Non-pigmented ciliary epithelial cell (primary cell): ENCODE data around the gene SSPN.

Experiments
- DNase-seq: peaks from one replicate; pipeline ENCODE4 v3.0.0-alpha.2; 2010; ENCODE audit warnings: low read depth

Gene SSPN

DNA sequence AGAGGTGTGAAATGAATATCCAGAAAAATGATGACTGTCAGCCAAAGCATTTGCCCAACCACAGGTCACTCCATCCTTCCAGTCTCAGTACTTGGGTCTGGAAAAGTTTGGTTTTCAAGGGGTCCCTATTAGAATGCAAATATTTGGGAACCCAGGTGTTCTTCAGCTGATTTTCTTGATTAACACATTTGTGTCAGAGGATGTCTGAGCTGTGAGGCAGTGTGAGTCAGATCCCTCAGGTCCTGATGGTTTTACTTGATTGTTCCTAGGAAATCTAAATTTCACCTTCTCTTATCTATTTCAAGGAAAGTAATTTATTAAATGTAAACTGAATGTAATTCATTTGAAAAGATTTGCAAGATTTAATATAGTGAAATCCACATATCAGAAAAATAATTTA, 71.5 kb downstream of the SSPN start:
- no peak for DNase-seq

DNA sequence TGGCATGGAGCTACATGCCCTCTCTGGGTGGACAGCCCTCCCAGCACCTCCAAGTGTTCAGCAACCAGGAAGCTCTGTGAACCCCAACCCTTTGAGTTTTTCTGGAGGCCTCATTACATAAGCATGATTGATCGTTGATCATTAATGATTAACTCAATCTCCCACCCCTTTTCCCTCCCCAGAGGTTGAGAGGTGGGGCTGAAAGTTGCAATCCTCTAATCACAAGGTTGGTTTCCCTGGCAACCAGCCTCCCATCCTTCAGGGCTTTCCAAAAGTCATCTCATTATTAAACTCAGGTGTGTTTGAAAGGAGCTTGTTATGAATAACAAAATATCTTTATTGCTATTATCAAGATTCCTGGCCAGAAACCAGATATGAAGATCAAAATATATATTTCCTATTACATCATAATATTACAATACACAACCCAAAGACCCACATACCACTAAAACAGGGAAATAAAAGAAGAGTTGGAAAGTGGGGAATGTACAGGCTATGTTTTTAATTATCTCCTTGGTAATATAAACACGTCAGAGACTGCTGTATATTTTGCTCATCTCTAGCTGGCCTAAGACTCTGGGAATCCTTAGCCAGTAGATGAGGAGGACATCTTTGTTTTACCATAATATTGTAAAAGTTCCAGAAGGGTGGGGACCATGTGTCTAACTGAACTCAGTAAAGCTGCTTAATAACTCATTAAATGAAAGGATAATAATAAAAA, 73.6 kb downstream of the SSPN start:
- no peak for DNase-seq

DNA sequence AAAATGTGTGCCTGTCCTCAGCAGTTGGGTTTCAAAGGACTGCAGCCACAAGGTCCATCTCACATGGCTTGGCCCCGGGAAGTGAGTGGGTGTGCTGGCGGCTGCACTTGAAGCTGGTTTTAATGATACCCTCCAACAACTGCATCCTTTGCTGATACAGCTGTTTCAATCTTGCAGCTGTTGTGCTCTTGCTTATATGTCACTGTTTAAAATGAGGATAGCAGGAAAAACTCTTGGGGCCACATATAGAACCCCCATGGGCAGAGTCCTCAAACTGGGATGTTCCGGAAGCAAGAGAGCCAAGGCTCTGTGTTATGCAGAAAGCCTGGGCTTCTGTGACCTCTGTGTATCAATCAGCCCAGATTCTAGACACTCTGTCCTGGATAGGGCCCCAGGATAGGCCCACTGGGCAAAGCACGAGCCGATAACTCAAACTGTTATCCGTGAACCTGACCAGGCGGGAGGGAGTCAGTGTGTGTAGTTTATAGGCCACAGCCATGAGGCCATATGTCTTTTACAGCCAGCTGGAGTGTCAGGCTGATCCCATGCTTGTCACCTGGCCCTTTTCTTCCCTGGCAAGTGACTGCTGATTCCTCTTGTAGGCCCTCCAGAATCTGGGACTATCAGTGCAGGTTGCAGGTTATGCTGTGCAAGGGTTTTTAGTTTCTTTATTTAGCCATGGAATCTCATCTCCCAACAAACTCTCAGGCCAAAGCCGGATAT, 74.3 kb downstream of the SSPN start:
- no peak for DNase-seq

DNA sequence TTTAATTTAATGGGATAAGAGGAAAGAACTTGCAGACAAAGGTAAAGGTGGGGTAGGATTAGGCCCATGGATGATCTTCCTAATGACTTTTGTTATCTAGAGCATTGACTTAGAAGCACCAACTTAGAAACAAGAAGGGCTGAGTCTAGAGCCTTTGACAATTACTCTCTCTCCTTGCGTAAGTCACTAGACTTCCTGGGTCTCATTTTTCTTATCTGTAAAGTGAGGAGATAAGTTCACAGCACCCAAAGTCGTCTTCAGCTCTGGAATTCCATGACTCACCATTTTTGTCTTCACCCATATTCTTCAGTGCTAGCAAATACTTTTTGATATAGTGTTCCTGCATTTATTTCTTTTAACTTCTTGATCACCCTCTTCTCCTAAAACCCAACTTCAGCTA, 75.7 kb downstream of the SSPN start:
- DNase-seq, result no peak

DNA sequence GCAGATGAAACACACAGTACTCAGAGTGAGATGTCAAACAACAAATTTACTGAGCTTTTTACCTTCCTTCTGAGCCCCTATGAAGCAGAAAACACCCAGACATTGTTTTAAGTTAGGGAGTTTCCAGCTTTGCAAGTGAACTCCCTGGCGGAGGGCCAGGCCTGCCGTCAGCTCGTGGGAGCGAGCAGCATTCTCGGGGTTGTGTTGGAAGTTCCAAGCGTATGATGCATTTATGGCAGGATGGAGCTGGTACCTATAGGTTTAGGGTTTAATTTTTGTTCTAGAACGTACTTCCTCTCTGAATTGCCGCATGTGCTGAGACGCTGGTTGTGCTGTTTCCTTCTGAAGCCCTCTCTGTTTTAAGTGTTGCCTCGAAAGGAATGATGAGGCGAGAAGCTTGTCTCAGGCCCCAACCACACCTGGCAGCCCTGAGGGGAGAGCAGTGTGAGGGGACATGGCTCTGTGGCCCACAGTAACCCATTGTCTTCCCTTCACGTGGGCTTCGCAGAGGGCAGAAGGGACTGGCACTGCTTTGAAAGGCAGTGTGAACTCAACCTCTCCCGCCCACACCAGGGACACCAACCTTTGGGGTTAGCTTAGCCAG, 76.6 kb downstream of the SSPN start:
- peak; percentile 95 for DNase-seq

DNA sequence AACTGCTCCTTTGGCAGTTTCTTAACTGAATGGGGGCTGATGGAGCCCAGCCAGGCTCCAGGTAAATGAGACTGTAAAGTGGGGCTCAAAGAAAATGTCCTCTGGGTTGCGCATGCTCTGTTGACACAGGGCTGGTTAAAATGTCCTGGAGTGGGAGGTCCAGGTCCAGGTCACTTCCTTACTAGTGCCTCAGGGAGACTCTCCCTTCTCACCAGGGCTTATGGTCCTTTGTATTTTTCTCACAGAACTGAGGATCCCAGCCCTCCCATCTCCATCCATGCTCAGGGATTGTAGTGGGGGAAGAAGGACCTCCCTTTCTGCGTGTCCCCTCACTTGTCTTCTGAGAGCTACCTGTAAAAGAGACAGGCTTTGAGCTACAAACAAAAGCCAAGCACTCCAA, 77.5 kb downstream of the SSPN start:
- no peak for DNase-seq

DNA sequence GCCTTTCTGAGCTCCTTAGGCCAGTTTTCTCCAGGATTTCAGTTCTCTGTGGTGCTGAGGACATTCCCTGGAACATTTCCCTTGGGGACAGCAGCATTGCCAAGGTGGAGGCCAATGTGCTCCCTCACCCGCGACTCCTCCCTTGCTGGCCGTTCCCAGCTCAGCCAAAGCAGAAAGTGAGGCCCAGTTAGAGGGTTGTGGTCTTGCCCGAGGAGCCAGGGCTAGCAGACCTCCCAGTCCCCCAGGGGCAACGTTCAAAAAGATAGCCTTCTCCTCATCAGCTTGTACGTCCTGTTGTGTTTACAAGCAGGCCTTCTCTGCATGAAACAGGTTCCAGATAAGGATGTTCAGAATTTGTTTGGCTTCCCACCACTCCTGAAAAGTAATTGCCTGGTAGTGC, 78.4 kb downstream of the SSPN start:
- DNase-seq, result no peak

DNA sequence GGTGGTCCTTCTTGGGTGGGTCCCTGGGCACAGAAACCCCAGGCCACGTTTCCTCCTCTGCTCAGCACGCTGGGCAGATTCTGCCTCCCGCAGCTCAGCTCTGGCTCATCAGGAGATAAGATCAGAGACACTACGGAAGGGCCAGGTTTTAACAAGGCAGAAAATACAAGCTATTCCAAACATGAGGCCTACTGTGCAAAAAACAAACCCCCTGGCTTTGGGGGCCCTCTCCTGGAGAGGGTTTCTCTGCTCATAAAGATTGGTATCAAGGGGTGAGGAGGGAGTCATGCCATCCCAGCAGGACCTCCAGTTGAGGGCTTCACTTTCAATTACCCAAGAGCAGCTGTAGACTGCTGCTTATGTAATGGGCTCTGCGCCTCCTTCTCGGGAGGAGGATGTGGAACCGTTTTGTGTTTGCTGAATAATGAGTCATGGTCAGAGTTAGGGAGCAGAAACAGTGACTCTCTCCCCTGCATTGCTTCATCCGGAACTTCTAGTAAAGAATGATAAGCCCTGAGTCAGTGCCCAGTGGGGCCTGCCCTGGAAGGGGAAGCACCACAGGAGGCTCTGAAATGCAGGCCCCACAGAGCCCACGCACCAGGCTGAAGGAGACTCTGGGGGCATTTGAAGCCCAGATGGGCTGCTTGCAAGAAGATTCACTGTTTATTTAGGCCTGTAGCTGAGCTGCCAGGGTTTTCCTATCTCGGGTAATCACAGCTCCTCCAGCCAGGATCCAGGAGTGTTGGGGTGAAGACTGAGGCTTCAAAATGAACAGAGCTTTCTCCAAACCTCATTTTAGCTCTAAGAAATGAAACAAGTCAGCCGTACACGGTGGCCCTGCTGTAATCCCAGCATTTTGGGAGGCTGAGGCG, 79.3 kb downstream of the SSPN start:
- DNase-seq, result peak; percentile 100

DNA sequence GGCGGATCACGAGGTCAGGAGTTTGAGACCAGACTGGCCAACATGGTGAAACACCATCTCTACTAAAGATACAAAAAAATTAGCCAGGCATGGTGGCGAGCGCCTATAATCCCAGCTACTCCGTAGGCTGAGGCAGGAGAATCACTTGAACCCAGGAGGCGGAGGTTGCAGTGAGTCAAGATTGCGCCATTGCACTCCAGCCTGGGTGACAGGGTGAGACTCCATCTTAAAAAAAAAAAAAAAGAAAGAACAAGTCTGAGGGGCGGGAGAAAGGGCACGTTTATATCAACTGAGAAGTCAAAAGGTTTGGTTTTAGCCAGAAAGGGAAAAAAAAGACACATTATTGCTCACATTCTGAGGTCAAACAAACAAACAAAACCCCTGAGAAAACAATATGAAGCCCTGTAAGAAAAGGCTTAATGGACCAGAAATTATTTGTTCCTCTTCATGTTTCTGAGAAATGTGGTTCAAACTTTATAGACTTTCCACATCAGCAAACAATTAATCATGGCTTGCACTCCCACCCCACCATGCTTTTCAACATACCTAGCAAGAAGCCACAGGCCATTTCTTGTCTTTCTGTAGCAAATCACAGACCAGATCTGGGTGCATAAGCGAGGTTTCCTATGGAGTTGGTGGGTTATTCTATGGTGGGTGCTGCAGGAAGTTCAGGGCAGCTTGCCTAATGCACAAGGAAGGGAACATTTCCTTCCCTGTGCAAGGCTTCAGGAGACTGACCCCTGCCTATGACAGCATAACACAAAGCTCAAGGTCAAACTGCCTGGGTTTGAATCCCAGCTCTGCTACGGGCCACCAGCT, 80.1 kb downstream of the SSPN start:
- DNase-seq, result no peak

DNA sequence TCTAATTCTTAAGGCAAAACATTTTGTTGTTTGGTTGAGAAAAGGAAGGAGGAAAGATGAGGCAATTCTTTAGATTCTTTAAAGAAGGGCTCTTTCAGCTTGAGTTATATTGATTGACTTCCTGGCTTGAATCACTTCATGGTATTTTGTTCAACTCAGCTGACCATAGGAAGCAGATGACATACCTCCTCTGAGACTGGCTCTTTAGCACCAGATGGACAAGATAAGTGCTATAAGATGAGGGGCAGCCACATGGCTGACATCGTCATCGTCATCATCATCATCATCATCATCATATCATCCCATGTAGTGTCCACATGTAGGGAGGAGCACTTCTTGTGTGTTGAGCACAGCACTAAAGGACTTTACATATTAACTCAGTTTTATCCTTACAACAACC, 81.3 kb downstream of the SSPN start:
- DNase-seq, result no peak

DNA sequence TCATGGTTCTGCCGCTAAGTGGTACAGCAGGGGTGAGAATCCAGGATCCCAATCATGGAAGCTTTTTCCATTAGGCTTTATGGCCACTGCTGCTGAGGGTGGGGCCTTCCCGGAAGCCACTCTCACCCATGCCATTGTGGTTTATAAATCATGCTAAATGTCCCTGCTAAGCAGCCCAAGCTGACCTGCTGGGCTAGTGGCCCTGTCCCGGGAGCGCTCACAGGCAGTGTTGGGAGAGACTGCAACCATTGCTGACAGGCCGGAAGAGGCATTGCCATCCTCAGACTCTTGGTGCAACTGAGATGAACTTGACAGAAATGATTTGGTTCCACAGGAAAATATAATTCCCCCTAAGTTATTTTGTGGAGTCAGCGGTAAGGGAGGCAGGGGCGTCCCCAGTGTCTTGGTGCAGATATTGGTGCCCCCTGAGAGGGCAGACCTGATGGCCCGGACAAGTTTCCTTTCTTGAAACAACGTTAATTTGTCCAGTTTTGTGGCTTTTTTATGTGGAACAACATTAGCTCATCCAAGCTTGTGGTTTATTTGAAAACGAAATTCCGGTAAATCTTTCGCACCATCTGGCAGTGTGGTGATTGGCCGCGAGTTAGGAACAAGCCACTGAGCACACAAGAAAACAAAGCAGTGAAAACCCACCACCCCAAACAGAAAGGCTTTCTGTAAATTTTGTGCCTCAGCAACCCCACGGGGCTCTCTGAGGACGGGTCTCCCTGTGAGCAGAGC, 82.3 kb downstream of the SSPN start:
- no peak for DNase-seq

DNA sequence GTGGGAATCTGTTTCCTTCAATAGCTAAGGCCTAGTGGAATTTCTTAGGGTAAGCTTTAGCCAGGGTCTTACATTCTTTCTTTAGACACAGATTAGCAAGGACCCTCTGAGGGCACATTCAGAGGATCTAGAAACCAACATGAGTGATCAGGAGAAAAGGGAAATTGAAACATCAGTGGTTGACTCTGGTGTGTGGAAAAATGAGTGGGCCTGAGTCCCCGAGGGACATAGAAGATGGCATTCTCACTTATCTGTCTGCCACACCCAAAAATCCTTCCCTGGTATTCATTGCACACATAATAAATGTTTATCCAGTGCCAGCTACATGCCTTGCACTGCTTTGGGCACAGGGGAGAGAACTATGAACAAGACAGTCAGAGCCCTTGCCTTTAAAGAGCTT, 82.9 kb downstream of the SSPN start:
- no peak for DNase-seq

DNA sequence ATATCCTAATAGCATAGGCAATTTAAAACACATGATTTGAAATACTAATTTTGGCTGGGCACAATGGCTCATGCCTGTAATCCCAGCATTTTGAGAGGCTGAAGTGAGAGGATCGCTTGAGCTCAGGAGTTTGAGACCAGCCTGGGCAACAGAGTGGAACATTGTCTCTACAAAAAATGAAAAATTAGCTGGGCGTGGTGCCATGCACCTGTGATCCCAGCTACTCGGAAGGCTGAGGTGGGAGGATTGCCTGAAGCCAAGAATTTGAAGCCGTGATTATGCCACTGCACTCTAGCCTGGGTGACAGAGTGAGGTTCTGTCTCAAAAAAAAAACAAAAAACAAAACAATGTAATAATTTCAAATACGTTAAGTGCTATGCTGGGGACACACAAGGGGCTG, 83.3 kb downstream of the SSPN start:
- no peak for DNase-seq

DNA sequence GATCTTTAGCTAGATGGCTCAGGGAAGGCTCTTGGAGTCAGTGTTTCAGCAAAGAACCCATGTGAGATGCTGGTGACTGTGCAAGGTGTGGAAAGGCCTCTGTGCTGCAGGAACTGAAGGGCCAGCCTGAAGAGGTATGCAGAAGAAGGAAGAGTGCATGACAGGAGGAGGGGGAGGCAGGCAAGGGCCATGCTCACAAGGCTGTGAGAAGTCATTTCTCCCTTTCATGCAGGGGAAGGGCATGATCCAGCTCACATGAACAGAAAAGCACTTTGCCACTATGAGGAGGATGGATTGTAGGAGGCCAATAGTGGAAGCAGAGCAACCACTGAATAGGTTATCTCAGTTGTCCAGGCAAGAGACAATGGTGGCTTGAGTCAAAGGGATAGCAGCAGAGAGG, 83.7 kb downstream of the SSPN start:
- DNase-seq, result no peak

DNA sequence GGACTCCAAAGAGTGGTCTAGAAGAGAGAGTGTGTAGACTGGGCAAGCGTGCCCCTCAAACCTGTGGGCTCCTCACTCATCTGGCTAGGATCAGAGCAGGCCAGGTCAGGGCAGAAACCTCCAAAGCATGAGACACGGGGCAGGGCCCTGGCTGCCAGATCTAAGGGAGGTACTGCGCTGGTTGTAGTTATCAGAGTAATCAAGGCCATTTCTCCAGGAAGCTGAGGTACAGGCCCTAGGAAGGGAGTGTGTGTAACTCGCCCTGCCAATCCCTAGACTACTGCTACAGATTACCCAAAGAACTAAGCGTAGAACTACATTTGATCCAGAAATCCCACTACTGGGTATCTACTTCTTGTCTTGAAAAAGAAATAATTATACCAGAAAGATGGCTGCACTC, 84.5 kb downstream of the SSPN start:
- DNase-seq, result no peak

DNA sequence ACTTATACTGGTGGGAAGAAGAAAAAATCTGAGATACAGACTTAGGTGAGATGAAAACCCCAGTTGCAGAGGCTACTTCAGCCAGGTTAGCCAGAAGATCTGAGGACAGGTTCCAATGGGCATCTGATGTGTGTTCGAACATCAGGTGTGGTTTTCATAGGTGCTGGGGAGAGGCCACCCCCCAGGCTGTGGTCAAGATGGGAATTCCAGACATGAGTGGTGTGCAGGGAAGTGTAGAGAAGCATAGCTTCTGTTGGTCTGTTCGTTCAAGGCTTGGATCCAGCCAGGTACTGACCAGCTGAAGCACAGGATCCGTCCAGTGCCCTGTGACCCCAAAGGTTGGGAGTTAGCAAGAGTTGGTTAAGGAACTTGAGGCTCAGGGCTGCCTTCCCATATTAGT, 85.5 kb downstream of the SSPN start:
- DNase-seq, result no peak

DNA sequence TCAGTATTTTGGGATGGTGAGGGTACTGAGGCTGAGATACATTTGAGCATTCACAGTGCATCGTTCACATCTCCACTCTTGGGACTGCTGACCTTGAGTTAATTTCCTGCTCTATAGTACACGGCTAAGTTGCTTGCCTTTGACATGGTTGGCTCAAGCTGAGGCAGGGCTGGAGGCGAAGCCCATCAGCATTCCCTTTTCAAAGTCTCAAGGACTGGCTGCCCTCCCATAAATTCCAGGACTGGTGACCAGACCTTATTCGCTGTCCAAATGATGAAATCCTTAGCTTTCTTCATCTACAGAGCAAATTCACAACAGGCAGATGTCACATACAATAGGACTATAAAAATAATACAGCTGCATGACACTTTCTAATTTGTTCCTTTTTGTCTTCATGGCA, 85.9 kb downstream of the SSPN start:
- DNase-seq, result no peak

DNA sequence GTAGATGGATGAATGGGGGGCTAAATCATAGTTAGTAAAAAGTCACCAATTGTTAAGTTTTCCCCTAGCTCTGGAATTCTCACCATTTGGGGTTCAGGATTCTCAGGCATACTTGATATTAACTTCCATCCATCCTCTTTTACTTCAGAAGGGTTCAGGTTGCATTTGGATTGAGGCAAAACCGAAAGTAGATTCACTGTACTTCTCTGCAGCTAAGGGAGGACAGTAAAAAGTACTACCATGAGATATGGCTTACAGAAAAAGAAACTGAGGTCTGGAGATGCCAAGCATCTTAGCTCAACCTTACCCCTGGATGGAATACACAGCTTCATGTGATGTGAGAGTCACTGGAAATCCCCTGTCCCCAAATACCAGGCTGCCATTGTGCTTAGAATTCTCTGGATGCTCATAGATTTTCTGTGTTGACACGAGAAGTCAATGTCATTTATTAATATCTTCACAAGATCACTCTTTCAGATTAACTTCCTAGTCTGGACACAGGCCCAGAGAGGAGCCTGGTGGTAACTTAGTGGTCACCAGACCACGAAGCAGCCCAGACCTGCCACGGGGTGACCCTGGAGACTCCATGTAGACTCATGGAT, 87.1 kb downstream of the SSPN start:
- no peak for DNase-seq

DNA sequence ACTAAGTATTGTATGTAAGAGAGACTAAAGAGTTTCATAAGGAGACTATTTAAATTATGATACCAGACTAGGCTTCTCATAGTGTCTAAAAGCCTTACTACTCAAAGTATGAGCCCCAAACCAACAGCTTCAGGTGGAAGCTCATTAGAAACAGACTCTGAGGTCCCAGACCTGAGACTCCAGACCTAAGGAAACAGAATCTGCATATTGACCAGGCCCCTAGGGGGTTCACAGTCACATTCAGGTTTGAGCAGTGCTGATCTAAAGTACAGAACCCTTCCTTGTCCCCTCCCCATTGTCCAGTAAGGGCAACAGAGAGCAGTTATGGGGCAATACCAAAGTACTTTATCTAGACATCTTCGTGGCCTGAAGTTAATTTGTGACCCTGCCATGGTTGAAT, 87.7 kb downstream of the SSPN start:
- no peak for DNase-seq

DNA sequence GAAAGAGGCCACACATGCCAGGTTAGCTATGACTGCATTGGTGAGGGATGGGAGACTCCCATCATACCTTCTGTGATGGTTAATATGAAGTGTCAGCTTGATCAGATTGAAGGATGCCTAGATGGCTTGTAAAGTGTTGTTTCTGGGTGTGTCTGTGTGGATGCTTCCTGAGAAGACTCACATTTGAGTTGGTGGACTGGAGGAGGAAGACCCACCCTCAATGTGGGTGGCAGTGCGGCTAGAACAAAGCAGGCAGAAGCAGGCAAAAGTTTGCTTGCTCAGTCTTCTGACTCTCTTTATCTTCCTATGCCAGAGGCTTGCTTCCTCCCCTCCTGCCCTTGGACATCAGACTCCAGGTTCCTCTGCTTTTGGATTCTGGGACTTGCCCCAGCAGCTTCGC, 88.2 kb downstream of the SSPN start:
- DNase-seq, result no peak

DNA sequence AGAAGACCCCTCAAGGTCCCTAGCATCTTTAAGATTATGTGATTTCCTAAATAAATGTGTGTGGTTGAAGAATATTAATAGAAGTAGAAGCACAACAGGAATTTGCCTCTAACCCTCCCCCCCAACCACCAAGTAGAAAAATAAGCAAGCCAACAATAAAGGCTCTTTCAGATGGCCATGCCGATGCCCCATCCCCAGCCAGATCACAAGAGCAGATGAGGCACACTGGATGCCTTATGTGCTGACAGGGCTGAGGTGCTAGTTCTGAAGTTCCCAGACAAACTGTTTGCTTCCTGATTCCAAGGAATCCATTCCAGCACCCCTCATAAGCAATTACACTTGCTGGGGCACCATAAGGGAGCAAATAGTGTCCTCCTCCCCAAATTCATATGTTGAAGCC, 90.0 kb downstream of the SSPN start:
- DNase-seq, result no peak
